ENCODE data around the gene NGF. TPM values are rescaled to one million over a fixed set of nuclear protein-coding genes. Genes with fewer than 3 reads are reported as not detected.

NGF gene
- total RNA-seq, 1 experiment from 2014 or later, result not detected

DNA sequence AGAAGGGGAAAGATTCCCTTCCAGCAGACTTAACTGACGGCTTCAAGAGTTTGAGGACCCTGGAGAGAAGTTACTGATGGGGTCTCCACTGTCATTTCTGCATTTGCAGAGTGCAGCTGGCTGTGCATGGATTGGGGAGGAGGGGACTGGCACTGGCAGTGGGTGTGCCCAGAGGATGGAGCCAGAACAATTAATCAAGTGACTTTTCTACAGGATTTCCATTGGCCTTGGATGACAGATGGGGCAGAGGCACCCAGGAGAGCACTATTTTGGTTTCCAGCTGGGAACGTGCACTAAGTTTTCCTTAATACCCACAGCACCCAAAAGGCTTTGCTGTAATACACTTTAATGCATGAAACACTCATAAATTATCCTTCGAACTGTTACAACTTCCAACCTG lies 1.3 kb downstream of the NGF start:
- no peak for DNase-seq (ENCODE audit: low read depth)

DNA sequence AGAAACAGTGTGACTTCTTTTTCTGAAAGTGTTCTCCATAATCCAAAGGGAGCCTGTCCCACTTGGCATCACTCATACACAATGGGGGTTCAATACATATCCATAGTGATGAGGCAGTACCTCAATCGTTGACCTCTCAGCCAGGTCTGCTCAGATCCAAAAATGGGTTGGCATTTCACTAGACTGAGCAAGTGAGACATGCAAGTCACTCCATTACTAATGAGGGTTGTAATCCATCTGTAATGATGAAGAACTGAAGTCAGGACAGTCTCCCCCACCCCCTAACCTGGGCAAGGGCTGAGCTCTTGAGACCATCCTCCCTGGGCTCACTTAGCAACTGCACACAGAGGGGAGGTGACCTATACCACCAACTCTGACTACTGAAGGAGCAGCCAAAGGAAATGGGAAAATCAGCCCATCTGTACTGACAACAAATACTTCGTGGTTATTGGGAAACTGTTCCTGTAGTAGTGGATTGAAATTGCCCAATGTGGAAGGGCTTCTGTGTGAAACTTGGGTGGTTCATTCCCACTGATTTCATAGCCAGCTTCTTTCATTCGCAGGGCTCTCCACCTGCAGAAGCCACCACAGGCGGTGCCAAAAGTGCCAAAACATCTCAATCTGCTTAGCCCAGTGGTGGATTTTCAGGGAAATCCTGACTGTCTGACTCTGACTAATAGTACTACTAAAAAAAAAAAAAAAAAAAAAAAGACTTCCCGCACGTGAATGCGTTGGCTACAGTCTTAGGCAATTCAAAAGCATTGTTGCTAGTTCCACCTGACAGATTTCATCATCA lies 5.0 kb downstream of the NGF start:
- DNase-seq (ENCODE audit: low read depth), result peak; percentile 35

DNA sequence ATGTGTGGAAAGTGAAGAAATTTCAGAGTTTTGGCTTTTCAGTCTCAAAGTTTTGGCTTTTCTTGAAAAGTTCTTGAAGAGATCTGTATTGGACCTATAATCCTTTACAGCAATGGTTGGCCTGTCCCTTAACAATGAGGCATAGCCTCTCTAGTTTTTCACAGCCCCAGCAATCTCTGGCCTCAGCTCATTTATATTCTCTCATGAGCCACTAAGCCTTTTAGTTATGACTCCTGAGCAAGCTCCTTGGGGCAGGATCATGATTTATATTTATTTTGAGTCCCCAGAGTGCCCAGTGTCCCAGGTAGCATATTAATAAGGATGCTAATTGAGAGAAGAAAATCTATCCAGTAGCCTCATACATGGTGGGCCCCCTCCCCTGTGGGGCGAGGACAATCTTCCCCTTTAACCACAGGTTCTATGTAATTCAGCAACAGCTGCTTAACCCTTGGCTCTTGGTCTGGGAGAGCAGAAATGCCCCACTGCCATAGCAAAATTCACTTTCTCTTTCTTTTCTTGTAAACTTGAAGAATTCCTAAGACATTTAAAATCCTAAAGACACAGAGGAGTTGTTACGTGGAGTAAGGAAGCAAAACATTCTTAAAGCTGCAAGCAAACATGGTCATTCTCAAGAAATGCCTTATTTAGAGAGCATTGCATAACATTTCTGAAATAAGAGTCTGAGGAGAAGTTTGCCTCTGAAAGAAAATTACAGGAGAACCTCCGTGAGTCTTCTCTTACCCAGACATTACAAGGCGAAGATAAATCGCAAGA lies 6.3 kb downstream of the NGF start:
- DNase-seq (ENCODE audit: low read depth), result no peak

DNA sequence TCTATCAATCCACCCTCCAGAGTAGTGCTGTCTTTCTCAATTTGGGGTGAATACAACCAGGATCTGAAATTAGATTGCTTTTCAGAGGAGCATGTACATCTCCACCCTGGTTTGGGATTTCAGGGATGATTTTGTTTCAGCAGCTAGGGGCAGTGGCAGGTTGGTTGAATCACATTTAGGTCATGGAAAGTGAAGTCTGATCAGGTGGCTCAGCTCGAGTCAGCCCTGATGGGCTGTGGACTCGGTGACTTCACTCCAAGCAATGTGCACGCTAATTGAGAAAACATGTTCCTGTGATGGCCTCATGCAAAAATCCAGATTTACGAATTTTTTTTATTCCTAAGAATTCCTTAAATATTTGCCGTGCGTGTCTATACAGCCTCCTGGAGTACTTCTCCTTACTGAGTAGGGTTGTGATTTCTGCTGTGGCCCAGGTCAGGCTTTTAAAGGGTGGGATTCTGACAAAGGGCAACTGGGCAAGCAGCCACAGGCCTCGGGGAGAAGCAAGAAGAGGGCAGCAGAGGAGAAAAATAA lies 7.5 kb downstream of the NGF start:
- no peak for DNase-seq (ENCODE audit: low read depth)

DNA sequence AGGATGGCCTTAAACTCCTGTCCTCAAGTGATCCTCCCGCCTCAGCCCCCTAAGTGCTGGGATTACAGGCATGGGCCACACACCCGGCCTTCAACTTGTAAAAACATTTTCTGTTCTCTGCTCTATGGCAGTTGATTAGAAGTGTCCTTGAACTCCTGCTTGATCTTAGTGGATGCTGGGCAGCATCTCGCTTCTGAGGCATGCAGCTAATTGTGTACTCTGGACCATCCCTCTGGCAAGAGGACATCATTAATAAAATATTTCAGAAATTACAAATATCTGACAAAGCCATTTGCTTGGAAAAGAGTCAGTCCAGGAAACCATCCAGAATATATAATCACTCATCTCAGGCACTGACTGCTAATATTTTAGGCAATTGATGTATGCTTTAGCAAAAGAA lies 8.1 kb downstream of the NGF start:
- no peak for DNase-seq (ENCODE audit: low read depth)

DNA sequence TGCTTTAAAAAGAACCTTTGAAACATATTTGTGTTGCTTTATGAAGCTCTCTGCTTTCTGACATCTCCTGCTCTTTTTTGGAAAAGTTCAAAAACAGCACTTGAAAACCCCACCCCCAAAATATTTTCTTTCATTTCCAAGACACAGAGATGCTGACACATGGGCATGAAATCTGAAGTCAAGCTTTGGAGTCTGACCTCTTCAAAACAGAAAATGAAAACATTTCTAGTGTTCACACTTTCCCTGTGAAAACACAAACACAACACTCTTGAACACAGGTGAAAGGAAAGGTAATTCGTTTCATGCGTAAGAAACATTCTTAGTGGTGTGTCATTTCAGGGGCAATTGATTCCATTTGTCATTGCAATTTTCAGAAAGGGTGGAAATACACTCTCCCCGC lies 10.8 kb downstream of the NGF start:
- no peak for DNase-seq (ENCODE audit: low read depth)

DNA sequence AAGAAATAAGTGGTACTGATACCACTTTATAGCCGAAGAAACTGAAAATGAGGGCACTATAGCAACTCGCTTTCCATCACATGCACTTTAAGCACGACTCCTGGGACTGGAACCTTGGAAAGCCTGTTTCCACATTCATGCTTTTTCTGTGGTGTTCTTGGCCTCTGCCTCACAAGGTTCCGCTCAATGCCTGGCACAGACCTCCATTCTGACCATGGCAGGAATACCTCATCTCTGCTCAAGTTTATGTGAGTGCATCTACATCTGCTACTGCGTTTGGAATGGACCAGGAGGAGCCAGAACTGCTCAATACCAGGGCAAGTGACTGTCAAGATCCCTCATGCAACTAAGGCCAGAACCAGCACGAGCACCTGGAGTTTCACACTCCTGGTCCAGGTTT lies 11.6 kb downstream of the NGF start:
- no peak for DNase-seq (ENCODE audit: low read depth)

DNA sequence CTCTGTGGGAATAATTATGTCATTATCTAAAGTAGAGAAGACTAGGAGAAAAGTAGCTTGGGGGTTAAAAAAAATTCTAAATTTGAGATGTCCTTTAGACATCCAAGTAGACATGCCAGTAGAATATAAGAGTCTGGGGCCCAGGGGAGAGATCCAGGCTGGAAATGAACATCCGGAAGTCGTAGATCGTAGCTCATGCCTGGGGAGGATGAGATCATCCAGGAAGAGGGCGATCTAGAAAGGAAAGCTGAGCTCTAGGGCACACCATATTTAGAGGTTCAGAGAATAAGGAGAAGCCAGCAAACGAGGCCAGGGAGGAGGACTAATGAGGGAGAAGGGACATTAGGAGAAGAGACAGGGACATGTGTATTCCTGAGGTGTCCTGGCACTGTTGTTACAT lies 12.2 kb downstream of the NGF start:
- no peak for DNase-seq (ENCODE audit: low read depth)

DNA sequence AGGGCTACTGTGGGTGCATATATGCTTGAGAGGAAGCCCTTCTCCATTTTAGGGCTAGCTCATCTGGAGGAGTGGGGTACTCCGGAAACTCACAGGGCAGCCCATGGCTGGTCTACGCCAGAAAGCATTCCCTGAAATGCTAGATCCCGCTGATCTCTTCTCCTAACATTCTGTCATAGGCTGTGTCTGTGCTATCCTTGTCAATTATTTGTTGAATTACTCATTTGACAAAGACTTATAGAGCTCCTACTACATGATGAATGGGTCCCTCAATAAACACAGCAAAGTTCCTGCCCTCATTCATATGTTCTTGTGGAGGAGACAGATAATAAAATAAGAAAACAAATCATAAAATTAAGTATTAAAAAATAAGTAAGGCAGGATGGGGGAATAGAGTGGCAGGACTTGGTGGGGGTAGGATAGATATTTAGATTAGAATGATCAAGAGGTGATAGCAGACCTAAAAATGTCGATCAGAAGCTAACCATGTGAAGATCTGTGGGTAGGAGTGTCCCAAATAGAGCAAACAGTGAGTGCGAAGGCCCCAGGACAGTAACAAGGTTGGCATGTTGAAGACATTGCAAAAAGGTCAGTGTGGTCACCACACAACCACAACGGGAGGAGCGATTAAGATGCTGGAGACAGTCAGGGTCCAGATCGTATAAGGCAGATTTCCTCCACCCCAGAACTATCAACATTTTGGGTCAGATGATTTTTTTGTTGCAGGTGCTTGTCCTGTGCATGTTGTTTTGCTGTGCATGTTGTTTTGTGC lies 13.2 kb downstream of the NGF start:
- DNase-seq (ENCODE audit: low read depth), result no peak

DNA sequence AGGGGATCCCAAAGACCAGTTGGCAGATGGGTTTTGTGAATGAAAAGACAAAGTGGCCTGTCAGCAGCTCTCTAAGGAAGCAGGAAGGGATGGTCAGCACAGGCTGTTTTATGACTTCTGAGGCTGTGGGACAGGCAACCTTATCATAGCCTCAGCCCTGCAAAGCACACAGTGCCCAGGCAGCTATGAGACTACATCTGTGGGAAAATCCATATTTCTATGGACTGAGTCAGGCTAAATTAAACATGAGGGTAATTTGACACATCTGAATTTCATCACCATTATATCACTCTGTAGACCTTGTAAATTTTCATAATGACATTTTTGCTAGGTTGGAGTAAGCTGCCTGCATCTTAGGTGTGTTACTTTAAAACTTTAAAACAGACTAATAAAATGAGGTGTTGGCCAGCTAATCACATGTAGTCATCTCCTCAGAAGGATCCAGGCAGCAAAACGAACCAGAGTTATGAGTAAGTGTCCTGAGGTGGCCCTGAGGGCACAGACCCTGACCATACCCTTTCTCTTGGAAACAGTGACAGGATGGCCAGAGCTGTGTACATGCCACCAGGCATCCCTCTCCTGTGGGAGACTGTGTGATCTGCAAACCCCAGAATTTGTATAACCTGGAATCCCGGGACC lies 14.6 kb downstream of the NGF start:
- no peak for DNase-seq (ENCODE audit: low read depth)

DNA sequence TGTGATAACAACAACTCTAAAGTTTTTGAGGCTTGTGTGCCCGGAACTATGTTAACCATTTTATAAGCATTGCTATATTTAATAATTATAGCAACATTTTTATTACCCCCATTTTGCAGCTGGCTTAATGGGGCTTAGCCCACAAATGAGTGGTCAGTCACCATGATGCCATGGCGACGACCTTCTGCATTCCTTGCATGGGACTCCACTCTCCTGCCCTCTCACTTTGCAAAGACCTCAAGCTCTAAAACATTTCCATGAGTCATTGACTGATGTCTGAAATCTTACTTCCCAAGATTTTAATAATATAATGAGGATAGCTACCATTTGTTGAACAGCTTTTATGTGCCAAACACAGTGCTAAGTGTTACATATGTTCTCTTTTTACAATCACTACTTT lies 15.4 kb downstream of the NGF start:
- peak; percentile 54 for DNase-seq (ENCODE audit: low read depth)

DNA sequence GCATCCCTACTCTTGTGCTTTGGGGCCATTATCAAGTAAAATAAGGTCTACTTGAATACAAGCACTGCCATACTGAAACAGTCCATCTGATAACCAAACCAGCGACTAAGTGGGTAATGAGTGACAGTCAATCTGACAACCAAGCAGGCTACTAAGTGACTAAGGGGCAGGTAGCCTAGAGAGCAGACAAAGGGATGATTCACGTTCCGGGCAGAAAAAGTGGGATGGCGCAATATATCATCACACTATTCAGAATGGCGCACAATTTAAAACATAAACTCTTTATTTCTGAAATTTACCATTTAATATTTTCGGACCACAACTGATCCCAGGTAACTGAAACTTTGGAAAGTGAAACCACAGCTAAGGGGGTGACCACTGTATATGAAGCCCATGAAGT lies 17.7 kb downstream of the NGF start:
- no peak for DNase-seq (ENCODE audit: low read depth)

DNA sequence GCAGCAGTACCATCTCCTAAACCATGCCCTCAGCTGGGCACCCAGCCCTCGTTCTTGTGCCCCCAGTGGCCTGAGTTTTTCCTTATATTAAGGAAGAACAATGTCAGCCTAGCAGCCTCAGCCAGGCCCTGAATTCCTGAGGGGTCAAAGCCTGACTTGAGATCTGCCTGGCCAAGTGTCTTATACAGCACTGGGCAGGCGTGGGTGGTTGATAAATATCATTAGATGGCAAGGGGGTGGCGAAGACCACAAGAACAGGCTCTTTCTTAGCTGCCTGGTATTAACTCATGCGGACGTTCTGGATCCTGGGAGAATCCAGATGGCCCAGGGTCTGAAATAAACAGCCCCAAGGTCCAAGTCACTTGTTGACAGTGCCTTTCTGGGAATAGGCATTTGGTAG lies 18.3 kb downstream of the NGF start:
- DNase-seq (ENCODE audit: low read depth), result no peak

DNA sequence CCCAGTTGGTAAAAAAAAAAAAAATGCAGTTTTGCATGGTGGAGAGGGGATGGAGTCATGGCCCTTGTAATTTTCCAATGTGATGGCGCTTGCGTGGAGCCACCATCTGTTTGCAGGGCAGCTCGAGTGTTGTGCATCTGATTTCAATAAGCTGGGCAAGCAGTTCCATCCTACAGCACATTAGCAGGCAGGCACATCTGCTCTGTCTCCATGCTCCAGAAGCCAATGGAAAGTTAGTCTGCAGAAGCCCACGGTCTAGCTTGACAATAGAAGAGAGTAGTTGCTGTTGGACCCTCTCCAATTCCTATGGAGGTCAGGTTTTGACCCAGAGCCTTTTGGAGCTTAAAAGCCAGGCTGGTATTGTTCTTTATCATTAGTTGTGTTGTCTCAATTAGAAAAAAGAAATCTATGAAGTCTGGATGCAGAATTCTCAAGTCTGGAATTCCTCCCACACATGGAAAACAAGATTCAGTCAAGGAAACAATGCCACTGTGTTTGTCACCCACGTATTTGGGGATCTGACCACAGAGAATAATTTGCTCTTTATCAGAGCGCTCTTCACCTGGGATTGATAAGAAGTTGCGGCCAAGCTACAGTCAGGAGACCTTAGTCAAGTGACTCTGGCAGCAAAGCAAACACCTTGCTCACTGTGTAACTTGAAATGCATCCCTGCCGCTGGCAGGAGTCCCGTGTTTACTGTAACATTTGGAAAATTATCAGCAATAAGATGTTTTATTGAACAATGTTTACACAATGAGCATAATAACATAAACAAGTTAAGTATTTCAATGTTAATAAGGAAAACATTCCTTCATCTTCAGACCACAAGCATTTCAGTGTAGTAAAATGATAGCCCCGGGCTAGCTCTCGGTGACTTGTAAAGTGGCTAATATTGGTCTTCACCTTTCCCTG lies 20.7 kb downstream of the NGF start:
- DNase-seq (ENCODE audit: low read depth), result no peak

DNA sequence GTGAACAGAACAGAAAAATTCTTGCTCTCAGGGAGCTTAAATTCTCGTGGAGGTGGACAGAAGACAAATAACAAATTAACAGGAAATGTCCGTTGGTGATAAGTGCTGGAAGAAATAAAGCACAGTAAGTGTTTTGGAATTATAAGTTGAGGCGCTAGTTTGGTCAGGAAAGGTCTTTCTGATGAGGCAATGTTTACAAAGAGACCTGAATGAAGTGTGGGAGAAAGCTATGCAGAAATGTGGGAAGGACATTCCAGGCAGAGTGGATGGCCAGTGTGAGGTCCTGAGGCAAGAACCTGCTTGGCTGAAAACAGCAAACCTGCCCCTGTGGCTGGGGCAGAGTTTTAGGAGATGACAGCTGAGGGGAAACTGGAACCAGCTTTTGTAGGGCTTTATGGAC lies 23.3 kb downstream of the NGF start:
- DNase-seq (ENCODE audit: low read depth), result no peak

DNA sequence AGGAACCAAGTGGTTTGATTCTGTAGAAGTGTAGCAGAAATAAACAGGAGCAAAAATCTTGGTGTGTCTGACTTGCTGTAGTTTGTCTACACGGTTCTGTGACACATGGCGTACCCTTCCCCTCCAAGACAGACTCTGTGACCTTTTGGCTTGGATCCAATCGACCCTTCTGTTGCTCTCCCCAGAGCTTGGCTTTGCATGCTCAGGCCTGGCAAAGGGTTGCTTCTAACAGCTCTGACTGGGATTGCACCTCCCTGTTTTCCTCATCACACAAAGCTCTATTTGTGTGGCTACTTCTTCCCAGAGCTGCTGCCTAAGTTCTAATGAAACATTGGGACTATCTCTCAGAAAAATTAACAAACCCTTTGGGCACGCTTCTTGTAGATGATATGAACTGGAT lies 24.0 kb downstream of the NGF start:
- DNase-seq (ENCODE audit: low read depth), result no peak

DNA sequence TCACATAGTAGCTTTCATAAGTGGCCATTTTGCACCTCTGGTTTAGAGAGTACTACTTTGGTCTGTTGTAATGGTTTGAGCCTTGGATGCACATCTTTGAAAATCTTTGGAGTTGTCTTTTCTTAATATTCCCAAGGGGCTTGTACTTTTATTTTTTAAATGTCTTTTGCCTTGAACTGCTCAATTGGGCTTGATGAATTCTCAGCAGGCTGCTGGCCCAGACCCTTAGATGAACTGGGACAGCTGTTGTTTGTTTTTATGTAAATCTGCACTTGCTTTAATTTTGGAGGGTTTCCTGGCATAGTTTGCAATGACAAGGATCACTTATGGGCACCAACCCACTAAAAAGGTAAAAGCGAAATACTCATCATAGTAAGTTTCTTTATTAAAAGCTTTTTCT lies 24.9 kb downstream of the NGF start:
- no peak for DNase-seq (ENCODE audit: low read depth)

DNA sequence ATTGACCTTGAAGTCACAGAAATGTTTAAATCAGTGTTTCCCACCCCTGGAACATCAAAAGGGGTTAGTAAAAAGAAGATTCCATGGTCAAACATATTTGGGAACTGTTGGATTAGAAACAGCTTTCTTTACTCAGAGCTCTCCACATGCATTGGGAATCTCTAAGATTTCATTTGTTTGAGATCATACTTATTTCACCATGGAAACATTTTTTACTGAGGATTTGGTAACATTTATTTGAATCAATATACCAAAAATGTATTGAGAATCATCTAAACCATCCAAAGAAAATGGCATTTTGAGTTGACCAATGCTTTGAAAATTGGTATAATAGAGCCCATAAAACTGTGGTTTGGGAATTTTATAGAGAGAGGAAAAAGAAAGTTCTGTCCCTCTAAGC lies 25.3 kb downstream of the NGF start:
- no peak for DNase-seq (ENCODE audit: low read depth)

DNA sequence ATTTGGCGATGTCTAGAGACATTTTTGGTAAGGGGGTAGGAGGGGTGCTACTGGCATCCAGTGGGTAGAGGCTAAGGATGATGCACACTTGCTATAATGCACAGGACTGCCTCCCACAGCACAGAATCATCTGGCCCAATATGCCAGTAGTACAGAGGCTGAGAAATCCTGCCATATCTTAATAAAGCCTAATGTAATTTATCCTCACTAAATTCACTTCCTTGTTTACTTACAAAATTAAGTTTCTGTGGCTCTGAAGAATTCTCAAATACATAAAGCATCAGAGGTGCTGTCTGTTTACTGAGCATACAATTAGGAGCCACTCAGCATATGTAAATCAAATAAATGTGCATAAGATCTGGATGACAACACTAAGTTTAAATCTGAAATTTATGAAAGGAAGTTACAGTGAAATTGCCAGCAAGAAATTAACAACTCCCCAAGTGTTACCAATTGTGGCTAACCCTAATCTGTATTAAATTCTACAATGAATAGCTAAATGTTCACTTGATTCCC lies 26.5 kb downstream of the NGF start:
- no peak for DNase-seq (ENCODE audit: low read depth)

Measured in LHCN-M2 (cell line).